ENCODE results near the gene HES2. TPM values are rescaled to one million over a fixed set of nuclear protein-coding genes. Genes with fewer than 3 reads are reported as not detected.
"Not testable (repeated sequence)": the region's sequence is repeated elsewhere in the genome, so short reads cannot be mapped to it uniquely, and the experiment has no call there.

The HES2 gene
- total RNA-seq, 1 donor from 2014 or later: 116 TPM

DNA sequence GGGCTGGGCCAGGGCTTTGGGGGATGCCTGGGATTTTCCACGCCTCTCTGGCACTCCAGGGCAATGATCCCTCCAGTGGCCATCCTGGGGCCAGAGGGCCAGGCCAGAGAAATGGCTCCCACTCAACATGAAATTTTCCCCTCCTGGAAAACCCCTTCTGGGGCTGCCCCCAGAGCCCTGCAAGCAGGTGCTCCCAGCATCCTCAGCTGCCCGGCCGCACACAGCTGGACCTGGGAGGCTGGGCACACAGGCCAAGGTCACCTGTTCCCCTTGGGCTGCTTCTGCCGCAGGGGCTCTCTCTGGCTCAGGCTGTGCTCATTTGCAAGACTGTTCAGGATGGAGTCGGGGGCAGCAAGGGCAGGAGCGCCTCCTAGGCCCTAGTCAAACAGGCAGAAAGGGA lies 8.7 kb upstream of the HES2 start:
- FAIRE-seq; H3K27me3 ChIP-seq (ENCODE audit: control insufficient read depth, insufficient read depth, low read length); DNase-seq (ENCODE audit: low read depth); H3K36me3 ChIP-seq (ENCODE audit: control insufficient read depth, insufficient read depth, low read length); H3K4me3 ChIP-seq (ENCODE audit: low read depth, low read length): not testable (repeated sequence)

DNA sequence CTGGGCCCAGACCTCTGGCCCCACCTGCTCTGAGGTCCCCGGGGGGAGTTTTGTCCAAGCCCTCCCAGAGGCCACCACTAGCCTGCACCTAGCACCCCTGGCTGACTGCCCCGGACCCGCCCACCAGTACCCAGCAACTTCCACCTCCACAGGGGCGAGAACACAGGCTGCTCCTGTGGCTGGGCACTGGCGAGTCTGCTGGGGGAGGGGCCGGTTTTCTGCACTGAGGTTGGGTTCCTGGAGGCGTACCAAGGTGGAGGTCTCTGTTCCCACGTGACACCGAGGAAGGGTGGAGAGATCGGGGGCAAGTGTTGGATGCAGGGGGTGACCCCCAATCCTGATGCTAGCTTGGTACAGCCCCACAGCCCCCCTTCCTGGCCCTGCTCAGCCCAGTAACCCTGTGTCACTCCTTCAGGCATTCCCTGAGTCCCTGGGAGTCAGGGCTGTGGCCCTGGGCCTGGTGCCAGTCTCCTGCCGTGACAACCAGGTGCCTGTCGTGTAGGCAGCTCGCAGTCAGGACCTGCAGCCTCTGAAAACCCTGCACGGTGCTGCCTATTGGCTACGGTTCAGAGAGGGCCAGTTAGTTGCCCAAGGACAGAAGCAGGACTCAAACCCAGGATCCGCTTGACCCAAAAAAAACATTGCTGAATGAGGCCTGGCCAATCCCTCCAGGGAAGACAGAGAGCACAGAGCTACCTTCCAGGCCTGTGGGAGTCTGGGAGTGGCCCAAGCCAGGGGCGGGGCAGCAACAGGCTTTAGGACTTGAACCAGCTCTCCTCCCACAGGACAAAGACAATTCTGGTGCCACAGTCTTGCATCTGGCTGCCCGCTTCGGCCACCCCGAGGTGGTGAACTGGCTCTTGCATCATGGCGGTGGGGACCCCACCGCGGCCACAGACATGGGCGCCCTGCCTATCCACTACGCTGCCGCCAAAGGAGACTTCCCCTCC lies 8.0 kb upstream of the HES2 start:
- Histone ChIP-seq H3K4me3 (ENCODE audit: low read depth, low read length) (no peak overlapping the region), H3K27me3 (ENCODE audit: control insufficient read depth, insufficient read depth, low read length) (no peaks in the 10 kb centered on the region), H3K36me3 (ENCODE audit: control insufficient read depth, insufficient read depth, low read length) (no peaks in the 10 kb centered on the region)
- DNase-seq (ENCODE audit: low read depth) (no peak), FAIRE-seq (peak; percentile 99)
- TF ChIP-seq, protein P1, sequence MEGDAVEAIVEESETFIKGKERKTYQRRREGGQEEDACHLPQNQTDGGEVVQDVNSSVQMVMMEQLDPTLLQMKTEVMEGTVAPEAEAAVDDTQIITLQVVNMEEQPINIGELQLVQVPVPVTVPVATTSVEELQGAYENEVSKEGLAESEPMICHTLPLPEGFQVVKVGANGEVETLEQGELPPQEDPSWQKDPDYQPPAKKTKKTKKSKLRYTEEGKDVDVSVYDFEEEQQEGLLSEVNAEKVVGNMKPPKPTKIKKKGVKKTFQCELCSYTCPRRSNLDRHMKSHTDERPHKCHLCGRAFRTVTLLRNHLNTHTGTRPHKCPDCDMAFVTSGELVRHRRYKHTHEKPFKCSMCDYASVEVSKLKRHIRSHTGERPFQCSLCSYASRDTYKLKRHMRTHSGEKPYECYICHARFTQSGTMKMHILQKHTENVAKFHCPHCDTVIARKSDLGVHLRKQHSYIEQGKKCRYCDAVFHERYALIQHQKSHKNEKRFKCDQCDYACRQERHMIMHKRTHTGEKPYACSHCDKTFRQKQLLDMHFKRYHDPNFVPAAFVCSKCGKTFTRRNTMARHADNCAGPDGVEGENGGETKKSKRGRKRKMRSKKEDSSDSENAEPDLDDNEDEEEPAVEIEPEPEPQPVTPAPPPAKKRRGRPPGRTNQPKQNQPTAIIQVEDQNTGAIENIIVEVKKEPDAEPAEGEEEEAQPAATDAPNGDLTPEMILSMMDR (IDR thresholded peaks at IDR 0.05; ENCODE audit: insufficient read depth, low read length, severe bottlenecking): no peak

GRCh38 chr1:6426972-6427350 lies 7.2 kb upstream of the HES2 start:
- Histone ChIP-seq H3K27me3 (ENCODE audit: control insufficient read depth, insufficient read depth, low read length) (no peaks in the 10 kb centered on the region), H3K4me3 (ENCODE audit: low read depth, low read length) (no peak overlapping the region), H3K36me3 (ENCODE audit: control insufficient read depth, insufficient read depth, low read length) (no peaks in the 10 kb centered on the region)
- TF ChIP-seq, protein P1 (IDR thresholded peaks at IDR 0.05; ENCODE audit: insufficient read depth, low read length, severe bottlenecking): no peak
- no peak for DNase-seq (ENCODE audit: low read depth)
- no peak for FAIRE-seq

DNA sequence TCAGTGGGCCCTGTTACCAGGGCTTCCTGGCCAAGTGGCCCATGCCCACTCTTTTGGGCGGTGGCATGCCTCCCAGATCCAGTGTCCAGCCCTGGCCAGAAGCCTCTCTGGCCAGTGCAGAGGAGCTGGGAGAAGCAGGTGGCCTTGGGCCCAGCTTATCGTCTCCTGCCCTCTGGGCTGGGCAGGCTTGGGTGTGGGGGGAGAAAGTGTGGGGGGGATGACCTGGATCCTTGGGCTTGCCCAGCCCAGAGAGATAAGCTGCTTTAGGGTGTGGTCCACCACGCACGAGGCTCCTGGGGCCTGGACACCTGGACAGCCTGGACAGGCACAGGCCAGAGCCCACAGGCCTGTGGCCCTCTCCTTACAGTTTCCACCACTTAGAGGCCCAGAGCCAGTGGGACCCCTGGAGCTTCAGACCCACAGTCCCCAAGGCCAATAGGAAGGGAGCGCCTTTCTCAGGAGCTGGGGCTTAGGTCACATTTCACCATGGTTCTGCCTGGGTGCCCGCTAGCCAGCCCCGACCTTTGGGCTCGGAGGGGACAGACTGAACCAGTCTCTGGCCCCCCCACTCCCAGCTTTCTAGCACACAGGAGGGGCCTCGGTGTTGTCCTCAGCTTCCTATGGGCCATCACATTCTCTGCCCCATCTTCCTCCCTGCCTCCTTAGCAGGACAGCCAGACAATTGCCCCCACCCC lies 6.7 kb upstream of the HES2 start:
- H3K4me3 ChIP-seq (ENCODE audit: low read depth, low read length): no peak overlapping the region
- FAIRE-seq: no peak
- no peaks in the 10 kb centered on the region for H3K27me3 ChIP-seq (ENCODE audit: control insufficient read depth, insufficient read depth, low read length)

GRCh38 chr1:6425658-6426057 lies 5.9 kb upstream of the HES2 start:
- DNase-seq (ENCODE audit: low read depth) (no peak), FAIRE-seq (no peak)
- Histone ChIP-seq H3K27me3 (ENCODE audit: control insufficient read depth, insufficient read depth, low read length) (no peaks in the 10 kb centered on the region), H3K36me3 (ENCODE audit: control insufficient read depth, insufficient read depth, low read length) (no peaks in the 10 kb centered on the region), H3K4me3 (ENCODE audit: low read depth, low read length) (peak overlapping the region; percentile 38)
- TF ChIP-seq, protein P1 (IDR thresholded peaks at IDR 0.05; ENCODE audit: insufficient read depth, low read length, severe bottlenecking): no peak

More for the DNA sequence above, 6.7 kb upstream of the HES2 start:
- no peaks in the 10 kb centered on the region for H3K36me3 ChIP-seq (ENCODE audit: control insufficient read depth, insufficient read depth, low read length)
- TF ChIP-seq, protein P1 (IDR thresholded peaks at IDR 0.05; ENCODE audit: insufficient read depth, low read length, severe bottlenecking): no peak
- no peak for DNase-seq (ENCODE audit: low read depth)

Data from bronchial epithelial cell (primary cell).